Suprapubic skin (tissue), 4 donors: ENCODE measurements around the gene HDGF.

Source experiments
- CTCF ChIP-seq, 2 donors: fragments of 200-600 bp in 1 of 2; fragments of 450-650 bp in 1 of 2; sonication (generic) in 1 of 2; IDR thresholded peaks; one replicate each; pipeline ENCODE4 v1.5.1; 2016 to 2019; ENCODE audit warnings: antibody characterized with exemption in 2 of 2, mild to moderate bottlenecking in 1 of 2, moderate library complexity in 1 of 2
- EP300 ChIP-seq: sonication (generic); formaldehyde crosslinking; IDR thresholded peaks from one replicate; pipeline ENCODE4 v1.6.1; 2017; ENCODE audit warnings: antibody characterized with exemption
- POLR2A ChIP-seq, 2 donors: fragments of 450-650 bp; IDR thresholded peaks; one replicate each; pipeline ENCODE4 v1.6.1; 2017; ENCODE audit warnings: antibody characterized with exemption in 2 of 2, mild to moderate bottlenecking in 2 of 2, moderate library complexity in 2 of 2
- POLR2AphosphoS5 ChIP-seq, 3 donors: sonication (generic); formaldehyde crosslinking; IDR thresholded peaks; one replicate each; pipeline ENCODE4 v1.6.1; 2017; ENCODE audit warnings: antibody characterized with exemption in 3 of 3

- TF ChIP-seq EP300 (no peak), POLR2A (IDR thresholded peaks at IDR 0.05) (no peak), CTCF (IDR thresholded peaks at IDR 0.05) (no peak), POLR2AphosphoS5 (IDR thresholded peaks at IDR 0.05) (no peak)
Observed at GRCh38 chr1:156705321-156705917, 46.1 kb downstream of the HDGF start, which contains the start of gene CRABP2.
